GM12801 (cell line): ENCODE data around the gene AGAP1.

Source experiments
- TF ChIP-seq, protein P1 (sequence below): IDR thresholded peaks from one replicate; pipeline ENCODE4 v1.5.1; 2011; ENCODE audit warnings: control low read depth; ENCODE audit not compliant: insufficient read length; ENCODE audit errors: extremely low read depth

AGAP1 gene

DNA sequence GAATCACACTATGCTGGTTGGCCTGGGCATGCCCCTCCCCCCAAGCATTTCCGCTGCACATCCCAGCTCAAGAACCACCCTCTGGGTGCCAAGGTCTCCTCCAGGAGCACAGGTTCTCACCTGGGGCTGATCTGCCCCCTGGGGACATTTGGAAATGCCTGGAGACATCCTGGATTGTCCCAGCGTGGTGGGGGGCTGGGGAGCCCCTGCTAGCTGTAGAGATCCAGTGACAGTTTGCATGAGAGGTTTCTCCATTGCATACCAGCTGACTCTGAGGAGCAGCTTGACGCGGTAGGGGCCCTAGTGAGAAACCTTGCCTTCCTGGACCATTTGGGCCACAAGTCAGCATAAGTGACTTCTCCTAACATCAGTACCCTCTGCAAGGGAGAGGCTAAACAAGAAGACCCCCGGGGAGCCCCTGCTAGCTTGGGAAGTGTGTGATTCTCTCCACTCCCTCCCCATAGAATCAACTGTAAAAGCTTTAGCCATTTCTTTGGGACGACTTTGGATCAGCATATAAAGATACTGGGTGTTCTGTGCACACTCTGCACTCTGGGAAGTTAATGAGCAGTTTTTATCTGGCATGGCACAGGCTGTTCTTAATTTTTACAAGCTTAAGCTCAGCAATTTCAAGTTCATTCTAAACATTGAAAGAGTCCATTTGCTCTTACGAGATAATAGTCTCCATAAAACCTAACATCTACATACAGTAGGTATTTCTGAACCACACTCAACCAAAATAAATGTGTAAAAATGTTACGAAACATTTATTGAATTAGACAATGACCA, 580.2 kb downstream of the AGAP1 start:
- TF ChIP-seq, protein P1, sequence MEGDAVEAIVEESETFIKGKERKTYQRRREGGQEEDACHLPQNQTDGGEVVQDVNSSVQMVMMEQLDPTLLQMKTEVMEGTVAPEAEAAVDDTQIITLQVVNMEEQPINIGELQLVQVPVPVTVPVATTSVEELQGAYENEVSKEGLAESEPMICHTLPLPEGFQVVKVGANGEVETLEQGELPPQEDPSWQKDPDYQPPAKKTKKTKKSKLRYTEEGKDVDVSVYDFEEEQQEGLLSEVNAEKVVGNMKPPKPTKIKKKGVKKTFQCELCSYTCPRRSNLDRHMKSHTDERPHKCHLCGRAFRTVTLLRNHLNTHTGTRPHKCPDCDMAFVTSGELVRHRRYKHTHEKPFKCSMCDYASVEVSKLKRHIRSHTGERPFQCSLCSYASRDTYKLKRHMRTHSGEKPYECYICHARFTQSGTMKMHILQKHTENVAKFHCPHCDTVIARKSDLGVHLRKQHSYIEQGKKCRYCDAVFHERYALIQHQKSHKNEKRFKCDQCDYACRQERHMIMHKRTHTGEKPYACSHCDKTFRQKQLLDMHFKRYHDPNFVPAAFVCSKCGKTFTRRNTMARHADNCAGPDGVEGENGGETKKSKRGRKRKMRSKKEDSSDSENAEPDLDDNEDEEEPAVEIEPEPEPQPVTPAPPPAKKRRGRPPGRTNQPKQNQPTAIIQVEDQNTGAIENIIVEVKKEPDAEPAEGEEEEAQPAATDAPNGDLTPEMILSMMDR = no peak

DNA sequence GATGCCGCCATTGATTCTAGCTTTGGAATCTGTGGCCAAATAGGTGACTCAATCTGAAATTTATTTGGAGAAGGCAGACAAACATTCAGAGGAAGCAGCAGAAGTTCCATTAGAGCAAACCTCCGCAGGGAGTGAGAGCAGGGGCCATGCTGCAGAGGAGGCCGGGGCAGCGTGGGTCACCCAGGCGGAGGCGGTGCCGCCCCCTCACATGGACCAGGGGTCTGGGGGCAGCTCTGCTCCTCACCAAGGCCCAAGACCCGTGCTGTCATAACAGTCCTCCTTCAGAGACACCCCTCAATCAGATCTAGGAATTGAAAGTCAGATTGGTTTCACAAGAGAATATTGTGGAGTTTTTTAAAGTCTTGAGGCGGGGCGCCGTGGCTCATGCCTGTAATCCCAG, 582.0 kb downstream of the AGAP1 start:
- TF ChIP-seq, protein P1 = no peak

DNA sequence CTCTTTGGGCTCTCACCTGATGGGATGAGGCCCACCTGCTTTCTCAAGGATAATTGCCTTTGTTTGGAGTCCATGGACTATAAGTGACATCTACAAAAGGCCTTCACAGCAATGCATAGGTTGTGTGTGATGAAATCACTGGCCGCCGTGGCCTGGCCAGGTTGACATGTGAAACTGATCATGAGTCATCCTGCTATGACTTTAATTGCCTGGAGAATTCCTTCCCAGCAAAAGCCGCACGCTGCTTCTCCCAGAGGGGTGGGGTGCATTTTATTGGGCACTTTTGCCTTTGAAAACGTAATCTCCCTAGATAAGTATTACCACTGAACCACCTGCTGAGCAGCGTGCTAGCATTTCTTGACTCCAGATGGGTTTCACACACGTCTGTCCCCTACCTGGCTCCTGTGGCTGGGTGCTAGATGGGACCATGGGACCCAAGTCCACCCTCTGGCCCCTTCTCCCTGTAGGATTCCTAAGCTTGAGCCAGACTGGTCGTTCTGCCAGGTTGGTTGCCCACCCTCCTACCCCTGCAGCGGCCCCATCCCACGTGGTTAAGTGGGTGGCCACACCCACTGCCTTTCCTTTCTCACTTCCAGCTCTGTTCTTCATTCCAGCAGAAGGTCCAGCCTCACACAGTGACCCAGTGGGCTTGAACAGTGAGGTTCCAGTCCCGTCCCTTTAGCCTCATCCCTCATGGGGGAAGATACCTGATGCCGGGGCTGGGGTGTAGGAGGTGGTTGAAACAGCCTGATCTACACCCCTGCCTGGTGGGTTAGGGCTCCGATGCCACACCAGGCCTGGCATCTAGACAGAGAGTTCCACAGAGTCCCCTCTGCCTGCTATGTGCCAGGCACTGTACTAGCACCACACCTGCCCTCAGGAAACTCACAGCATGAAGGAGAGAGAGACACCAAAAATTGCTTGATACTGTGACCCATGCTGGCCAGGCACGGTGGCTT, 584.7 kb downstream of the AGAP1 start:
- TF ChIP-seq, protein P1 = no peak

DNA sequence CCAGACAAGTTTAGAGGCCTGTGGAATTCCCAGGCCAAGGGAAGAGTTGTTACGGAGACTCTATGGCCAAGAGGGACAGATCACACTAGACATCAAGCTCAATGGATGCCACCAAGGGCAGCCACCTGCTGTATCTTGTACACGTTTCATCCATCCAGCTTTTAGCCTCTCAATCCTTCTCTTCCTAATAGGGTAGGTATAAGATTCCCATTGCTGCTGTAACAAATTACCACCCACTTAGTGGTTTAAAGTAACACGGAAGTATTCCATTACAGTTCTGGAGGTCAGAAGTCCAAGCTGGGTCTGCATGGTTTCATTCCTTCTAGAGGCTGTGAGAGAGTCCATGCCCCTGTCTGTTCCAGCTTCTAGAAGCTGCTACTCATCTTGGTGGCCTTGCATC, 586.6 kb downstream of the AGAP1 start:
- TF ChIP-seq, protein P1 = no peak

DNA sequence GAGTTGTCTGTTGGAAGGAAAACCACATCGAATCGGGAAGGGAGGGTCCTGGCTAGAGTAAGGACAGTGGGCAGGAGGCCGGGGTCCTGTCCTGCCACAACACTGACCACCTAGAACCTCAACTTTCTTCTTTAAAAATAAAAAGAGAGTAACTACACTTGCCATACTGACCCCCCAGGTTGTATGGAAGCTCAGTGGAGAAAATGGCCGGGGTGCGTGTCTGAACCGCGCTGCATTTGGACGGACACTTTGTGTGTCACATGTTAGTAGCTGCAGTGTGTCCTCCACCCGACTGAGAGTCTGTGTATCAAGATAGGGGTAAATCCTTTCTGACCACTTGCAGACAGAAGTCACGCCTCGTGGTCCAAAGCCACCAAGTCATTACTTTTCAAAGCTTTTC, 587.3 kb downstream of the AGAP1 start:
- TF ChIP-seq, protein P1 = no peak

DNA sequence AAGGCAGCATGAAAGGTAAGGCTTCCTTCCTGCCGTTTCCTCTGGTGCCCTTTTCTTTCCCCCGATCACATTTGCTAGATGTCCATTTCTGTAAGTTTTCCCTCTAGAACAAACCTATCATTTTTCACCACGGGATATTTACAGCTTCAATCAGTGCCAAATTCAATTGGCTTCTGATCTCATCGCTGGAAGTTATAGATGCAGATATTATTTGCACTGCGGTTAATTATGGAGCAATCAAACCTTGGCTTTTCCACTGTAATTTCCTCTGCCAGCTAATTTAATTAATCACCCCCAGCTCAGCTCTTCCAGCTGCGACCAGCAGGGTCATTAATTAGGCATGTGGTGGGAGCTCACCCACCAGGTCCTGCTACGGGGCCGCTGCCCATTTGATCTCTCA, 588.2 kb downstream of the AGAP1 start:
- TF ChIP-seq, protein P1 = no peak

DNA sequence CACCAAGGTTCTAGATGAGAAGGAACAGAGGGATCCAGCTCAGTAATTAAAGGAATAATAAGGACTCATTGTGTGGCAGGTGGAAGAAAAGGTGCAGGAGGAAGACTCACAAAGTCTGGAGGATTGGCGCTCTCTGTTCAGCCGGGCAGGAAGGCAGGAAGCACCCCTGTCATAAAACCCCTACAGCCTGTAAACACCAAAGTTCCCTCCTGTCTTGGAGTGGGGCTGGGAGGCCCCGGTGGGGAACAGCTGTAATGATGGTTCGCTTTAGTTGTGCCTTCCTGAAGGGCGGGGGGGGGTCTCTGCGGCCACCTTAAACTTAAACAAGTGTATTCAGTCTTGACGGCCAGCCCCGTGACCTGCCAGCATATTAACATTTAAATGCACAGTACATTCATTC, 590.1 kb downstream of the AGAP1 start:
- TF ChIP-seq, protein P1 = no peak
